Thyroid gland (tissue), 4 donors: Measurements from ENCODE around the gene ZNF394. TPM values are rescaled to one million over a fixed set of nuclear protein-coding genes. Genes with fewer than 3 reads are reported as not detected.

Source experiments
- DNase-seq, 2 donors: peaks; one replicate each; pipeline ENCODE4 v3.0.0-alpha.2; 2019
- H3K27ac ChIP-seq, 3 donors: fragments of 200-600 bp; sonication (generic); 1 replicate in 2 of 3; 2 replicates in 1 of 3; pipeline ENCODE4 v1.5.1; 2016 to 2019; ENCODE audit warnings: mild to moderate bottlenecking in 1 of 3, moderate library complexity in 1 of 3
- H3K27me3 ChIP-seq: fragments of 200-600 bp; sonication (generic); one replicate; pipeline ENCODE4 v1.5.1; 2019
- H3K36me3 ChIP-seq, 2 donors: fragments of 200-600 bp; sonication (generic); one replicate each; pipeline ENCODE4 v1.5.1; 2016 to 2019
- H3K4me1 ChIP-seq, 2 donors: fragments of 200-600 bp; sonication (generic); one replicate each; pipeline ENCODE4 v1.5.1; 2017 to 2019
- H3K4me3 ChIP-seq, 3 donors: fragments of 200-600 bp; sonication (generic); replicated peaks in 1 of 3; 1 replicate in 2 of 3; 2 replicates in 1 of 3; pipeline ENCODE4 v1.5.1; 2016; ENCODE audit warnings: mild to moderate bottlenecking in 1 of 3
- H3K9me3 ChIP-seq: fragments of 200-600 bp; sonication (generic); one replicate; pipeline ENCODE4 v1.5.1; 2017
- POLR2A ChIP-seq, 2 donors: fragments of 450-650 bp; IDR thresholded peaks; one replicate each; pipeline ENCODE4 v1.6.1; 2017; ENCODE audit warnings: antibody characterized with exemption in 2 of 2, mild to moderate bottlenecking in 2 of 2, moderate library complexity in 1 of 2
- WGBS, 2 donors: methylation state at CpG; one replicate each; pipeline ENCODE4 v1.1.5; 2017; 5-methylcytosine and 5-hydroxymethylcytosine counted together
- intact Hi-C: fragments of 100-400 bp; cut with DNase I; formaldehyde crosslinking; loops from one replicate; pipeline ENCODE4 v1.15.1; 2023
- total RNA-seq, 4 donors: library from RNA; depleted of rRNA; stranded (reverse); fragments of >200 nt; gene quantifications; one replicate each; pipeline ENCODE4 v1.2.3, GENCODE V29; 2016
- TF ChIP-seq, protein P1 (sequence below), 6 experiments: fragments of 200-600 bp in 3 of 6; fragments of 450-650 bp in 3 of 6; sonication (generic) in 3 of 6; IDR thresholded peaks; one replicate each; pipeline ENCODE4 v1.5.1; 2016 to 2019; ENCODE audit warnings: antibody characterized with exemption in 6 of 6, mild to moderate bottlenecking in 2 of 6, inconsistent platforms in 1 of 6, moderate library complexity in 1 of 6

ZNF394 gene
- total RNA-seq, 4 donors from 2014 or later, result 39.5 to 61.4 (median 46.1) TPM

DNA sequence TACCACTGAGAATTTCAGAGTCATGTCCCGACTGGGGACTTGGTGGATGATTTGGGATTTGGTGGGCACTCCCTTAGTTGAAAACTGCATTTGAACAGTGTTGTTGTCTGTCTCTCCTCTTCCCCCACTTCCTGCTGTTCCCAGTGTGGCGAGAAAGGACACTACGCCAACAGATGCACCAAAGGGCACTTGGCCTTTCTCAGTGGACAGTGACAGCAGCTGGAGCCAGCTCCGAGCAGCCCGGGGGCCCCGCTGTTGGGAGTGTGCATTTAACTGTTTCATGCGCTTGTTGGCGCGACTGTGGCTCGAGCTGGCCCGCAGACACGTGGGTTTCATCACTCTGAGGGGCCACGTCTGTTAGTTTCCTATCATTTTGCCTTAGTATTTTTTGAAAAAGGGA lies 43.8 kb downstream of the ZNF394 start:
- Histone ChIP-seq H3K27me3 (no peaks in the 10 kb centered on the region), H3K9me3 (no peaks in the 10 kb centered on the region), H3K4me3 (no peak overlapping the region), H3K27ac (no peak overlapping the region), H3K4me1 (no peaks in the 10 kb centered on the region), H3K36me3 (peaks cover 24 to 32% of the 10 kb centered on the region in 2 donors)
- intact Hi-C loops, result no loop called here
- TF ChIP-seq POLR2A (IDR thresholded peaks at IDR 0.05), result no peak
- TF ChIP-seq, protein P1, sequence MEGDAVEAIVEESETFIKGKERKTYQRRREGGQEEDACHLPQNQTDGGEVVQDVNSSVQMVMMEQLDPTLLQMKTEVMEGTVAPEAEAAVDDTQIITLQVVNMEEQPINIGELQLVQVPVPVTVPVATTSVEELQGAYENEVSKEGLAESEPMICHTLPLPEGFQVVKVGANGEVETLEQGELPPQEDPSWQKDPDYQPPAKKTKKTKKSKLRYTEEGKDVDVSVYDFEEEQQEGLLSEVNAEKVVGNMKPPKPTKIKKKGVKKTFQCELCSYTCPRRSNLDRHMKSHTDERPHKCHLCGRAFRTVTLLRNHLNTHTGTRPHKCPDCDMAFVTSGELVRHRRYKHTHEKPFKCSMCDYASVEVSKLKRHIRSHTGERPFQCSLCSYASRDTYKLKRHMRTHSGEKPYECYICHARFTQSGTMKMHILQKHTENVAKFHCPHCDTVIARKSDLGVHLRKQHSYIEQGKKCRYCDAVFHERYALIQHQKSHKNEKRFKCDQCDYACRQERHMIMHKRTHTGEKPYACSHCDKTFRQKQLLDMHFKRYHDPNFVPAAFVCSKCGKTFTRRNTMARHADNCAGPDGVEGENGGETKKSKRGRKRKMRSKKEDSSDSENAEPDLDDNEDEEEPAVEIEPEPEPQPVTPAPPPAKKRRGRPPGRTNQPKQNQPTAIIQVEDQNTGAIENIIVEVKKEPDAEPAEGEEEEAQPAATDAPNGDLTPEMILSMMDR (IDR thresholded peaks at IDR 0.05), result no peak
- DNase-seq, result no peak
- WGBS, 2 donors, result 81 to 85% methylated on average over 13 of the region's 13 CpGs

DNA sequence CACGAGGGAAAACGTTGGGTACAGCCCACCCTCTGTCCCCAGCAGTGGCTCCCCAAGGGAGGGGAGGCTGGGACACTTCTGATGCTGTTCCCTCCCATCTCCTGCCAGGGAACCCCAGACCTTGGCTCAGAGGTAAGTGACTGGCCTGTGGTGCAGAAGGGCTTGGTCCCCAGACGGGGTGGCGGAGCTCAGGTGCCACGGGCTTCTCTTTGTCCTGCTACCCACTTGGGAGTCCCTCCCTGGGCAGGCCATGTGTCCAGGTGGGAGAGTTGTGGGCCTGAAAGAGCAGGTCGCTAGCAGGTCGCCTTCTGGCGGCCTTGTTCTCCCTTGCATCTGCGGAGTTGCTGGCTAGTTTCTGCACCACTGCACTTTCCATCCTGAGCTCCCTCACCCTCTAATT lies 44.2 kb downstream of the ZNF394 start:
- Histone ChIP-seq H3K27ac (no peak overlapping the region), H3K36me3 (peaks cover 24 to 35% of the 10 kb centered on the region in 2 donors), H3K27me3 (no peaks in the 10 kb centered on the region), H3K4me3 (no peak overlapping the region), H3K4me1 (no peaks in the 10 kb centered on the region), H3K9me3 (no peaks in the 10 kb centered on the region)
- intact Hi-C loops, result no loop called here
- DNase-seq, result no peak
- no peak for TF ChIP-seq POLR2A (IDR thresholded peaks at IDR 0.05)
- TF ChIP-seq, protein P1 (IDR thresholded peaks at IDR 0.05), result no peak
- 79 to 87% methylated on average over 6 to 9 of the region's 9 CpGs for WGBS, 2 donors

DNA sequence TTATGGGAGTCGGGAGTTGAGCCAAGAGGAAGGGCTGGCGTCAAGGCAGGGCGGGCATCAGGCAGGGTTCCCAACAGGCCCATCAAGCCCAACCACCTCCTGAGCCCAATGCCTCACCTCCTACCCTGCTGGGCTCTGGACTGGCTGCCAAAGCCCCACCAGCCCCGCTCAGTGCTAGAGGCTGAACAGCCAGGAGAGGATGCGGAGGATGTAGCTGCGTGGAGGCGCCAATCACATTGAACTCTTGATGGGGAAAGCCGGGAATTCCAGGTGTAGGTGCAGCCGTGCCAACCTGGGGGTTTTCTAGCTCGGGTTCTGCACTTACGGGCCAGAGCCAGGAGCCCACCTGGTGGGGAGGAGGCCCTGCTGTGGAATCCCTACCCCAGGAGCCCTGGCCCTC lies 47.0 kb downstream of the ZNF394 start:
- Histone ChIP-seq H3K27me3 (no peaks in the 10 kb centered on the region), H3K9me3 (no peaks in the 10 kb centered on the region), H3K27ac (no peak overlapping the region), H3K4me3 (no peak overlapping the region), H3K36me3 (peaks cover 39 to 54% of the 10 kb centered on the region in 2 donors), H3K4me1 (no peaks in the 10 kb centered on the region)
- intact Hi-C loops, result no loop called here
- 87 to 95% methylated on average over 8 of the region's 11 CpGs for WGBS, 2 donors
- TF ChIP-seq, protein P1 (IDR thresholded peaks at IDR 0.05), result no peak
- TF ChIP-seq POLR2A (IDR thresholded peaks at IDR 0.05), result no peak
- no peak for DNase-seq

DNA sequence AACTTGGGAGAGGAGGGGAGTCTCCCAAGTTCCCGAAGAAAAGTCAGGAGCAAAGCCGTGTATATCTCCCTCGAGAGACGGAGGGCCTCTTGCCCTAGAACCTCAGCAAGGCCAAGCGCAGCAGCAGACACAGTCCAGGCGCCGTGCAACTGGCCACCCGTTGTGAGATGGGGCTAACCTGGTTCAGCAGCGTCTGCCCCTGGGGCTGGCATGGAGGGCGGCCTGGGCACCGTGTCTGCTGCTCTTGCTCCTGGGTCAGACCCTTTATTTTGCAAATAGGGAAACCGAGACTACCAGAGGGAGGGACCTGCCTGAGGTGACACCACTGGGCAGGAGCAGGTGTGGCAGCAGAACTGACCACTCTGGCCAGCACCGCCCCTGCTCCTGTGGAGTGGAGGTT lies 47.5 kb downstream of the ZNF394 start:
- H3K4me1 ChIP-seq, result no peaks in the 10 kb centered on the region
- no peaks in the 10 kb centered on the region for H3K27me3 ChIP-seq
- no peaks in the 10 kb centered on the region for H3K9me3 ChIP-seq
- TF ChIP-seq POLR2A (IDR thresholded peaks at IDR 0.05), result no peak
- TF ChIP-seq, protein P1 (IDR thresholded peaks at IDR 0.05), result no peak
- no peak overlapping the region for H3K27ac ChIP-seq
- peaks cover 38 to 53% of the 10 kb centered on the region in 2 donors for H3K36me3 ChIP-seq
- H3K4me3 ChIP-seq, result no peak overlapping the region
- intact Hi-C loops, result no loop called here
- no peak for DNase-seq
- 84 to 95% methylated on average over 9 to 13 of the region's 13 CpGs for WGBS, 2 donors

DNA sequence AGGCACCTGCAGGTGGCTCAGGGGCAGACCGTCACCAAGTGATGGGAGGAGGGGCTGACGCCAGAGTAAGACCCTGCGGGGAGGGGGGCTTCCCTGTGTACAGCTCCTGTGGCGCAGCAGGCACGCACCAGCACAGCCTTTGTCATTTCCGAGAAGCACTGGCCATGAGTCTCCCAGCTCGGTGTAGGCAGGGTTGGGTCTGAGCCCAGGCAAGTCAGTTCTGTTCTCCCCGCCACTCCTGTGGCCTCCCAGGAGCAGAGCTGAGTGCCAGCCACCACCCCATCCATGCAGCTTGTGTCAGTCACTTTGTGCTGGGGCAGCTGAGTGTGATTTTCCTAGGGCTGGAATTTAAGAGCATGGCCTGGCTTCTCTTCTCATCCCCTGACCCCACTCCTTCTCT lies 48.1 kb downstream of the ZNF394 start:
- 94 to 100% methylated on average over 1 to 5 of the region's 8 CpGs for WGBS, 2 donors
- DNase-seq, result no peak
- Histone ChIP-seq H3K36me3 (peaks cover 35 to 50% of the 10 kb centered on the region in 2 donors), H3K4me1 (no peaks in the 10 kb centered on the region), H3K4me3 (no peak overlapping the region), H3K27ac (no peak overlapping the region), H3K9me3 (no peaks in the 10 kb centered on the region), H3K27me3 (no peaks in the 10 kb centered on the region)
- TF ChIP-seq POLR2A (IDR thresholded peaks at IDR 0.05), result no peak
- TF ChIP-seq, protein P1 (IDR thresholded peaks at IDR 0.05), result no peak
- intact Hi-C loops, result no loop called here
